GM12801 (cell line): ENCODE measurements around the gene ZBTB20.

Source experiments
- CTCF ChIP-seq: IDR thresholded peaks from one replicate; pipeline ENCODE4 v1.5.1; 2011; ENCODE audit warnings: control low read depth; ENCODE audit not compliant: insufficient read length; ENCODE audit errors: extremely low read depth

The ZBTB20 gene

DNA sequence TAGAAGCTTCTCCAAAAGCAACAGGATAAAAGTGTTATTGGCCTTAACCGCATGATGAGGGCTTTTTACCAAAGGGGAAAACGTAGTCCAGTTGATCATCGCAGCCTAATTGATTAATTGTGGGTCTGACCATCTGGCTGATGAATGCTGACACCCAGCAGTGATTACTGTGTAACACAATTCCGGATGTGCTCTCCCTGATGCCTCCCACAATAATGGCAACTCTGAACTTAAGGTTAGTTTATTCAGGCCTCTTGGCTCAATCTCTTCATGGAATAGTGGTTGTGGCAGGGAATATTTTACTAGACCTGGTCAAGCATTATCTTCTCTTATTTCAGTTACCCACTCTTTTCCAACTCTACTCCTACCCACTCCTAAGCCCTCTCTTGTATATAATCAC is 520.3 kb downstream of the ZBTB20 start:
- no peak for TF ChIP-seq CTCF

DNA sequence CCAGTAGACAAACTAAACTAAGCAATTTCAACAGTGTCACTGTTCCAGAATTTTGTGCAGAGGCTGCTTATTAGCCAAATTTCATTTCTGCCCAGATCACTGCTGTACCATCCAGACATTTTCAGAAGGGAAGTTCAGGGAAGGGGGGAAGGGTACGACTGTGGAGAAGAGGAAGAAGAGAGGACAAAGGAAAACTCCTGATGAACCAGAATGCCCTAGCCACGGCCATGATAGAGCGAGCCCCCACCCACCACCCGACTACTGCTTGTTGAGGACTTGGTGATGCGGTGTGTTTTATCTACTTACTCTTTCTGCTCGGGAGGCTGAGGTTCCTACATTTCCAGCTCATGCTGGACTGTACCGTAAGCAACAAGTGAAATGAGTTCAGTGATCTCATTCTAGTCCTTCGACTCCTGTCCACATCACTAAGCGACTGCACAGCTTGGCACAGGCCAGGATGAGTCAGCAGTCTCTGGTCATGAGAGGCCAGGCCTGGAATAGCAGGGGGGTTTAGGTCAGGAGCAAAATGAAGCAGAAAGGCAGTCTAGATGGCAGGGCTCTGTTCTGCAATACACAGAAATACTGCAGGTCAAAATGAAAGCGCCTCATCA is 522.4 kb downstream of the ZBTB20 start:
- no peak for TF ChIP-seq CTCF

DNA sequence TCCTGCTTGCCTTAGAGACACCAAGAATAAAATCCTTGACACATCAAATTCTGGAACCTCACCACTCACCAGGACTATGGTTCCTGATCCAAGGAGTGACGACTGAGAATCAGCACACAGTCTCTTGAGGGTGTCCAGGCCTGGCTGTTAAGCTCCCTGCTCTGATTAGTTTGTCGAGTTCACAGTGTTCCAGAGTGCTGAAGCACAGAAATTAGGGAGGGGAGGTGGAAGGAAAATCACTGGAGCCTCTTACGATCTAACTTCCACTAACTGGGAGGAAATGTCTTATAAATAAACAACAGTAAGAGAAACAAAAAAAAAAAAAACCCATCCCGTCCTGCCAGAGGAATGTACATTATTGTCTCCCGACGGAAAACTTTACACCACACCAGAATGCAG is 523.0 kb downstream of the ZBTB20 start:
- TF ChIP-seq CTCF: no peak

DNA sequence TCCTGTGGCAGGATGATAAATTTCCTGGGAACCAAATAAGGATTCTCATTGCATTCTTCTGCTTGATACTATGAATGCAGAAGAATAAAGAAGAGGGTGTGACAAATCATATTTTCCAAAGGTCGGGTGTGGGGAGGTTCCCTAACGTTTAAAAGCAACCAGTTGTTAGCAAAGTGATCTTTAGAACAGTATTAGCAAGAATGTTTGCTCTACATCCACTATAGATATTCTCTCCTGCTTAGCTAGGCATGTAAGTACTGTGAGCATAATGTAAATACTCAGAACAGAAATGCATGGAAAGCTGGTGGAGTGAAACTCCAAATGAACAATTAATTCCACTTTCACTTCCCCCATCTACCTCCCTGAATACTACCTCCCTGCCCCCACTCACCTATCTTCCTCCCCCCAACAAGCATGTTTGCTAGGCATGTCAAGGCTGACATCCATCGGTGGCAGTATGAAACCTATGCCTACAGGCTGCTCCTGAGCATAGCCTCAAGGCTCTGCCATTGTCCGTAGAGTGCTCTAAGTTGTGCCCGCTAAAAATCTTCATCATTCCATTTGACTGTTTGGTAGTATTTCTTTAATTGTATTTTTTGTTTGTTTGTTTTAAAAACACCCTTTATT is 523.6 kb downstream of the ZBTB20 start:
- TF ChIP-seq CTCF: no peak

GRCh38 chr3:114622001-114622400 is 525.1 kb downstream of the ZBTB20 start:
- no peak for TF ChIP-seq CTCF

DNA sequence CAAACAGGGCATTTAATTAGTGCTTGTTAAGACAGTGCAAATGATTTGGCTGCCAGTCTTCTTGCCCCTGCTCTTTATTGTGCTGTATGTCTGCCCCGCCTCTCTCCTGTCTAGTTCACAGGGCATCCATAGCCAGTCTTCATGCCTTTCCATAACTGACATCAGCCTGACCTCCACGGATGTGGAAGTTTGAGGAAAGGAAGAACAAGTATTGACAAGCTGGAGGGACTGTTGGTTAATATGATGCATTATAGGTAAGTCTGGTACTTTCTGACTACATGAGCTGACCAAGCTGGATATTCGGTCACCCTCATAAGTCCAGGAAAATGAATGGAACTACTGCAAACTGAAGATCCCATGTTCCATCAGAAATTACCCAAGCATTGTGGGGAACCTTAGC is 527.3 kb downstream of the ZBTB20 start:
- no peak for TF ChIP-seq CTCF

- TF ChIP-seq CTCF: no peak
Measured at GRCh38 chr3:114615523-114616085, 531.5 kb downstream of the ZBTB20 start.
